A172 (cell line): ENCODE data around the gene UBASH3B. TPM values are rescaled to one million over a fixed set of nuclear protein-coding genes. Genes with fewer than 3 reads are reported as not detected.

Source experiments
- DNase-seq: peaks from one replicate; pipeline ENCODE4 v3.0.0-alpha.2; 2015; ENCODE audit warnings: low spot score
- total RNA-seq: library from RNA; depleted of rRNA; stranded (reverse); fragments of >200 nt; shearing (Covaris generic); gene quantifications from 2 replicates; pipeline ENCODE4 v1.2.3, GENCODE V29; 2014

Gene UBASH3B
- total RNA-seq, 1 experiment from 2014 or later, result 6.9 TPM

- DNase-seq, result no peak
Observed at GRCh38 chr11:122647736-122648275, 7.7 kb upstream of the UBASH3B start.

DNA sequence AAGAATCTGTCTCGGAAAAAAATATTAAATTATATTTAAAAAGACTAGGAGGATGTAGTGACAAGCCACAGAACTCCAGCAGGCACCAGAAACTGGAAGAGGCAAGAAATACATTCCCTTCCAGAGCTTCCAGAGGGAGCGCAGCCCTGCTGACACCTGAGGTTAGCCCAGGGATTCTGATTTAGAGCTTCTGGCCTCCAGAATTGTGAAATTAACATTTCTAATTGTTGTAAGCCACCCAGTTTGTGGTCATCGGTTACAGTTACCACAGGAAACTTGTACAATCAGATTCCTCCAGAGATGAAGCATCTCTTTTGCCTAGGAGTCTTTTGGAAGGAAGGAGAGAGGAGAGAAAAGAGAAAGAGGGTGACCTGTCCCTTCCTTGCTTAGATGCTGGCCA, 6.4 kb upstream of the UBASH3B start:
- DNase-seq, result no peak

DNA sequence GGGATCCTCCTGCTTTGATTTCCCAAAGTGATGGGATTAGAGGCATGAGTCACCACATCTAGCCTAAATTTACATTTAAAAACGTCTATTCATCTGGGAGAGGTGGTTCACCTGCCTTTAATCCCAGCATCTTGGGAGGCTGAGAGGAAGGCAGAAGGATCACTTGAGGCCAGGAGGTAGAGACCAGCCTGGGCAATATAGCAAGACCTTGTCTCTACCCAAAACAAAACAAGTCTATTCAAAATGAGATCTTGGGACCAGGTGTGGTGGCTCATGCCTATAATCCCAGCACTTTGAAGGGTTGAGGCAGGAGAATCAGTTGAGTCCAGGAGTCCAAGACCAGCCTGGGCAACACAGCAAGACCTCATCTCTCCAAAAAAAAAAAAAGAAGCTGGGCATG, 4.9 kb upstream of the UBASH3B start:
- no peak for DNase-seq

GRCh38 chr11:122652495-122652894, 3.0 kb upstream of the UBASH3B start:
- no peak for DNase-seq

DNA sequence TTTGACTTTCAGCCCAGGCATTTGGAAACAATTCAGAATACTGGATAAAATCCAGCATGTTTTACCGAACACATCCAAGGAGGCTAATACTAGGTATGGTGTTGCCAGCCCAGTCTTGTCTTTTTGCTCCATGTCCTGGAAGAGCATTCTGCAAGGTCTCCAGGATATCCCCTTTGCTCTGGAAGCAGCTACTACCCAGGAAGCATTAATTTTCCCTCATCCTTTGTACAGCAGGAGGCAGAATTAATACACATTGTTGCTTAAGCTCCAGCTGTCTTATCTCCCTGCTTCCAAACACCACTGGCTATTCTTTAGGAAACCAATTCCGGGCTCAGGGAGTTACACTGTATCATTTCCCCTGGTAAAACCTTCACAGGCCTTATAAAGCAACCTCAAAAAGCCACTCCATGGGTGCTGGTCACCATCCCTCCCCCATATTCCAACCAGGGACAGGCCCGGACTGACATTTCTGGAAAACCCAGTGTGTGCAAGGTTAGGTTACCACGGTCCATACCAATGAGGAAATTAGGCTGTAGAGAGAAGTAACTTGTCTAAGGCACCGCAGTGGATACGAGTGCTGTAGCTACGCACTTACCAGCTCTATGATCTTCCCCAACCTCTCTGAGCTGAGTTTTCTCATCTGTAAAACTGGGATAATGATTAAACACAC, 1.5 kb upstream of the UBASH3B start:
- DNase-seq, result no peak

- no peak for DNase-seq
Observed at GRCh38 chr11:122656073-122656630, 630 bp downstream of the UBASH3B start.

DNA sequence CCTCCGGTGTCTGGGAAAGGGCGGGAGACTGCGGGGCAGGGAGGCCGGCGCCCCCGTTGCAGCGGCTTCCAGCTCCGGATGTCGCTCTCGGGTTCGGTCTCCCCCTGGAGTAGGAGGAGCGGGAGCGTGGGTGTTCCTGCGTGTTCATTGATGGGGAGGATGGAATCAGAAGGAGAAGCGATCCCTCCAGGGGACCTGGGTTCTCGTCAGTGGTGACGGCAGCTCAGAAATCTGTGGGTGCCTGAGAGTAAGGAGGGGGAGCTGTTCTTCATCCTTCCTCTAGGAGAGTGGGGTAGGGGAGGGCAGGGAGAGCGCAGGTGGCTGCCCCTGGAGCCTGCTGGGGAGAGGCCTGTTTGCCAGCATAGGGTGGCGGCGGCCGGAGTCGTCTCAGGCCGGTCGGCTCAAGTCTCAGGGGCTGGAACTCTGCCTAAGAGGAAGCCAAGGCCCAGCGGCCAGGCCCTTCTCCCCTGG, 1.1 kb downstream of the UBASH3B start:
- peak; percentile 18 for DNase-seq

DNA sequence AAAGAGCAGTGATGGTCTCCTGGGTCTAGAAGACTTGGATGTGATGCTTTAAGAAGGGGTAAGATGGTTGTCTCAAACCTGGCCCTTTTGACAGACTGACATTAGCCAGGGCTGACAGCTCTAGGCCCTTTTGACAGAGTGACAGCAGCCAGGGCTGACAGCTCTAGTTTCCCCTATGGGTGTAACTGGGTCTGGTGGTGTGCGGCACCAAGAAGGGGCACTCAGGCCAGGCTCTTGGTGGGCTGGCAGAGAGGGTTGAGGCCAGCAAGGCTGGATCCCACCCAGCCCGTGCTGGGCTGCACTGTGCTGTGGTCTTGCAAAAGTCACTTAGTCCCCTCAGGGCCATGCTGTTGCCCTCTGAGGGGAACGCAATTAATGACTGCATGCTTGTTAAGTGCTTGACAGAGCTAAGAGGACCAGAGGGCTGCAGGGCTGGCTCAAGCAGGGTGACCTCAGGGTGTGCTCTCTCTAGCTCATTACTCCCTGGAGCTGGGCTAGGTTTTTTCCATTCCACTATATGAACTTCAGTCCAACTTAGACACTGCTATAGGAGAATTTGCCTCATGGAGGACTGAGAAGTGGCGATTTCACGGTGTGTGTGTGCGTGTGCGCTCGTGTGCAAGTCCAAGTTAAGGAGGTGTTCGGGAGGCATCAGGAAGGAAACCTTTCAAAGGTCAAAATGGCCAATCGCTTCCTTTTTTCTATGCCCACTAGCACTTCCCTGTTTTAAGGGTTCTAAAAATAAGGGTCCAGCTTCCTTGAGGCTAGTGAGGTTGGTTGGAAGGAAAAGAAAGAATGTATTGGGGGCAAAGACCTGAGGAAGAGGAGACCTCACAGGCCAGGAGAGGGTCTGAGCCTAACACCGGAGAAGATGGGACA, 4.4 kb downstream of the UBASH3B start:
- no peak for DNase-seq

DNA sequence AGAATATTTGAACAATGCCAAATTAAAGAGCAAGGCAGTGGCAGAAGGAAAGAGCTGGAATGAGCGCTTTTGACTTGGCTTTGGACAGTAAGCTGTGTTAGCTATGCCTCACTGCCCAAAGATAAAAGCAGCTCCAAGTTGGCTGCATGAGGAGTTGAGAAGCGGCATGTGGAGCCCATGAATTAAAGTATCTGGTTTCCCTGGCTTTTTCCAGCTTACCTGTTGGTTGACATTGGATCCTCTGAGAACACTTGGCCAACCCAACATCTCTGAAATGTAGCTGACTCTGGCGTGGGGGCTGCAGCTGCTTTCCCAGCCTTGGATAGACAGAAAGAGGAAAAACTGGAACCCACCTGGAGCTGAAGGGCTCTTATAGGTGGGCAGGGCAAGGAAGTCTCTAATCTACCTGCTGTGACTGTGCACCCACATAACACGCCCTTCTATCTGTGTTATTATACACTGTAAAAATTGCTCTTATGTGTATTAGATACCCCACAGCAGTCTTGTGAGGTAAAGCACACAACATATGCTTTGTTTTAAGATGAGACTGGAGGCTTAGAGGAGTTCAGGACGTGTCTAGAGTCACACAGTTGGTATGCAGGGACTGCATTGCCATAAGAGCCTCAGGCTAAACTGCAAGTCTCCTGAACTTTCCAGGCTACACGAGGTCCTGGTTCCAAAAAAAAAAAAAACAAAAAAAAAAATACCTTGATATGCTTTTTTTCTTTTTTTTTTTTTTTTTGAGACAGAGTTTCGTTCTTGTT, 5.8 kb downstream of the UBASH3B start:
- no peak for DNase-seq

GRCh38 chr11:122663056-122663740, 7.7 kb downstream of the UBASH3B start:
- no peak for DNase-seq

DNA sequence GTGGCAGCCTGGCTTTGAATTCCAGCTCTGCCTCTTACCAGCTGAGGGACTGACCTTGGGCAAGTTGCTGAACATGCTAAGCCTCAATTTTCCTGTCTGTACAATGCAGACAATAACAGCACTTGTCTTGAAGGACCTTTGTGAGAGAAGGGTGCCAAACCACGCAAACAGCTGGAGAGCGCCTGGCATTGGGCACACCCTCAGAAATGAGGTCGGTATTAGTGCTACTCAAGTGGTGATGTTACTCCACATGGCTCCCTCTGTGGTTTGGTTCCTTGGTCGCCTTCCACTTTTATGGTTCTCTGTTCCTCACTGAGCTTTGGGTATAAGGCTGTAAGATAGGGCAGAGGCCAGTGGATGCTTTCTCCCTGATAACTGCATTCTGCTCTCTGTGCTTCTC, 8.2 kb downstream of the UBASH3B start:
- peak; percentile 16 for DNase-seq

DNA sequence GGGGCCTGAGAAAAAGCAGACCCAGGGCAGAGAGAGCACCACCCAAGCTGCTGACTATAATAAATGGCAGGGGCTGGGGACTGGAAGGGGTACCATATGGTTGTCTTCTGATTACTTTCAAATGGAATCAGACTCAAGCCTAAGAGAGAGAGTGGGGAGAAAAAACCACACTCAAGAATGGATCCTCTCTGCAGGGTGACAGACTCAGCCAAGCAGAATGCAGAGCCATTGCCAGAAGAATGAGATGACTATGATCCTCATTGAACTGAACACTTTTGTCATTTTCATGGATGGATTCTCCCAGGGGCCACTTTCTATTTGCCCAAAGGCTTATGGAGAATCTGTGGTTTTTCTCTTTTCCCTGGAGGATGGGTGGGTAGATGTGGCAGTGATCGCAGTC, 8.7 kb downstream of the UBASH3B start:
- DNase-seq, result no peak

GRCh38 chr11:122665861-122666260, 10.3 kb downstream of the UBASH3B start:
- no peak for DNase-seq

GRCh38 chr11:122666743-122667142, 11.2 kb downstream of the UBASH3B start:
- DNase-seq, result no peak

GRCh38 chr11:122668562-122669090, 13.1 kb downstream of the UBASH3B start:
- DNase-seq, result peak; percentile 71

DNA sequence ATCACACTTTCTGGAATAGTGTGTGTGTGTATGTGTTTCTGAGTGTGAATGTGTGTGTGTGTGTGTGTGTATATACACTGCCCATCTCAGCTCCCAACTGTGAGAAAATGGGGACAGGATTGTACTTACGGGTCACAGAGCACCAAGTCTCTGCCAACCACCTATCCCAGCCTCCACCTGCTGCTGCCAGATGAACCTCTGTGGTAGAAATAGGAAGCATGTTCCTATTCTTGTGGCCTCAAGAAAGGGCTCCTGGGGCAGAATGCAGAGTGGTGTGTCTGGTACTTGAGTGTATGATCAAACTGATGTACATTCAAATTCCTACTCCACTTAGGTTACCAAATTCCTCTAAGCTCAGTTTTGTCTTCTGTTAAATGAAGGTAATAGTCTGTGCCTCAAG, 14.6 kb downstream of the UBASH3B start:
- DNase-seq, result no peak

DNA sequence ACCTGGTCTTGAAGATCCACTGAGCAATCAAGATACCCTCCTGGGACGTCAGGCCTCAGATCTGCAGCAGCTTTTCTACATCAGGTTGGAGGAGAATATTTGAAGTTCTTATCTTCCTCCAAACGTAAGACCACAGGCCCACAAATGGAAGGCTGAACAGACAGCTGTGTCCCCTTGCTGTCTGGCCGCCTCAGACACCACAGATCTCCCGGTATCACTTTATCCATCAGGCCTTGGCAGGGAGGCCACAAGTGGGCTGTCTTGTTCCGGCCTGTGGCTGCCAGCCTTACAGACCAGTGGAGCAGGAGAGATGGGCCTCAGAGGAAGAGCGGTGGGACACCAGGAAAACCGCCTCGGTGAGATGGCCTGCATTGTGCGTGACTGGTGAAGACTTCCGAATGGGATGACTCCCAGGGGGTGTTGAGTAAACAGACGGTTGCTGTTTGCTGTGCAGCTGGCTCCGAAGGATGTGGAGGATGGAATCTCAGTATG, 15.9 kb downstream of the UBASH3B start:
- DNase-seq, result no peak

DNA sequence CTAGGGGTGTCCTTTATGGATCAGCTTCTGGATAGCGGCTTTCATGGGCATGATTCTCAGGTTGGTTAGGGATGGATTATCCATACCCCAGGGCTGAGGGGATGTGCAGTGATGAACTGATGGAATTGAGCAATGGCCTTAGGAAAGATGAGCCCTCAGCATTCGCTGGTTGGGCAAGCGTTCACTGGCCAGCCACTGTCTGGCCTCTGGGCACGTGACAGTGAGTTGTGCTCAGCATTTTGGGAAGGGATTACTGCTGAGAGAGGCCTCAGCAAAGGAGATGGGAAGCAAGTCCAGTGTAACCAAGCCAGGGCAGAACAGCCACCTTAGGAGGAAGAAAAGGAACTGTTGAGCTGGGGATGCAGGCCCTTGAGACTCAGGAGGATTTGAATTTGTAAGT, 17.4 kb downstream of the UBASH3B start:
- no peak for DNase-seq

DNA sequence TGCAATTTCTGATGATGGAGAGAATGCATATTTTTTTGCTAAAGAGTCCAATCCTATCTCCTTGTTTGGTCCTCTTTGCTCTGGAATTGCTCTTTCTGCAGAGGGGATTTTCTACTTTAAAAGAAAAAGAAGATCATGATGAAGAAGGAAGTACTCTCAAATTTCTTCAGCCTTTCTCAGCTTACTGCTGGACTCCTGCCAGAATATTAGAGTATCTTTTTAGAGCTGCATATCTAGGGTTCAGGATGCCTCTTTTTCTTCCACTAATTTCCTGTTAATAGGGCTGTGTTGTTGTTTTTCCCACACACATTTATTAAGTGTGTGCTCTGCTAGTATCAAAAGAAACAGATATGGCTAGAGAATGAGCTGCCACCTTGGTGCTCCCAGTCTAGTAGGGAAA, 18.2 kb downstream of the UBASH3B start:
- DNase-seq, result no peak

DNA sequence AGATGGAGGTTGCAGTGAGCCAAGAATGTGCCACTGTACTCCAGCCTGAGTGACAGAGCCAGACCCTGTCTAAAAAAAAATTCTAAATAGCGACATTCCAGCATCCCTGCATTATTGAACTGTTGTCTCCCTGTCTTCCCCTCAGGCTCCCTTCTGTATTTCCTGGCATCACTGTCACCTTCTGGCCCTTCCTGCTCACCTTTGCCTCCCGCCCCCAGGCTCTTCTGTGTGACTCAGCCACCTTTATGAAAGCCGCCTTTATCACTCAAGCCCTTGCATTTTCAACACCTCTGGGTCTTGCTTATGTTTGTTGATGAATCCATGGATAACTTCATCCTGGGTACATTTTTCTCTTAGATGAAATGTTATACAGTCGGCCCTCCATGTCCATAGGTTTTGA, 21.1 kb downstream of the UBASH3B start:
- DNase-seq, result no peak

GRCh38 chr11:122677256-122677655, 21.7 kb downstream of the UBASH3B start:
- no peak for DNase-seq
